ENCODE results near the gene MYBL2.
A peak's percentile ranks its signal among the peaks of the same experiment; 100 is the strongest.

Gene MYBL2

DNA sequence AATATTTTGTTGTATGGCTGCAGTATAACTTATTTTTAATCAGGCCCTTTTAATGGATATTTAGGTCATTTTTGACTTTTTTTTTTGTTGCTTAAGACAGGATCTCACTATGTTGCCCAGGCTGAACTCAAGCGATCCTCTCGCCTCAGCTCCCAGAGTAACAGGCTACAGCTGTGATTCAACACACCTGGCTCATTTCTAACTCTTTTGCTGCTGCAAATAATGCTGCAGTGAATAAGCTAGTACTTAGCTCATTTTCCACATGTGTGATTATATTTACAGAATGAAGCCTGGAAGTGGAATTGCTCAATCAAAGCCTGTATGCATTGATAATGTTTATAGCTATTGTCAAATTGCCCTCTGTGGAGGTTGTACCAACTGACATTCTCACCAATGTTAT is 58.8 kb downstream of the MYBL2 start:
- no peak for DNase-seq

DNA sequence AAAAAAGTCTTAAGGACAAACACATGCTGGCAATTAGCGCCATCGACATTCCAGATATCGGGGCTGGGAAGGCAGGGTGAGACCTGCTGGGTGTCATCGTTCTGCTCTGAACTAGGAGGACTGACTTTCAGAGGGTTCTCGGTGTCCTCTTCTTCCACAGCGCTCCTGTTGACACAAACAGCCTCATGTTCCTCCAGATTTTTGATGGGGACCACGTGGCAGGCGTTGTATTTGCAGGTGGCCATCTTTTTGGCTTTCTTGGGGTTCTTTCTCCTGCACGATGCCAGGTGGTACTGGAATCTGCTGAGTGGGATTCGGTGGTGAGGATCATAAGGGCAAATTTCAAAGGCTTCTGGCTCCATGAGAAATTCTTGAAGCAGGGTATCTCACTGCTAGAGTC is 59.4 kb downstream of the MYBL2 start:
- DNase-seq = no peak

DNA sequence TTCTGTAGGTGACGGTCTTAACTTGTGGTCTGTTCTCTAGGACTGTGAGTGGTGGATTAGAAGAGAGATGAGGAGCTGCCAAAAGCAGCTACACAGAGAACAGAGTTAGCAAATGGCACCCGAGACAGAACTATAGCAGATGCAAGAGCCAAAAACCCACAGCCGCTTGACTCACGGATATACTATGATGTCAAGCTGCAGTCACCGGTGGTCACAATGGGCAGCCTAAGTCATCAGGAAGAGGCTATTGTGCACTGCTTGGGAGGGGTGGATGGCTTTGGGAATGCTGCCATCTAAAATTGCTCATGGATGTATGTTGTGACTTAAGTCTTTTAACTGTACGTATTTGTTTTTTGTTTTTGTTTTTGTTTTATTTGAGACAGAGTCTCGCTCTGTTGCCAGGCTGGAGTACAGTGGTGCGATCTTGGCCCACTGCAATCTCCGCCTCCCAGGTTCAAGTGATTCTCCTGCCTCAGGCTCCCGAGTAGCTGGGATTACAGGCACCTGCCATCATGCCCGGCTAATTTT is 60.0 kb downstream of the MYBL2 start, which contains the start of gene GTSF1L:
Gene GTSF1L (minus strand): TSS at position 192 of the 528 bp plus-strand sequence. CDS start 308 bp downstream, outside the sequence.
- no peak for DNase-seq

DNA sequence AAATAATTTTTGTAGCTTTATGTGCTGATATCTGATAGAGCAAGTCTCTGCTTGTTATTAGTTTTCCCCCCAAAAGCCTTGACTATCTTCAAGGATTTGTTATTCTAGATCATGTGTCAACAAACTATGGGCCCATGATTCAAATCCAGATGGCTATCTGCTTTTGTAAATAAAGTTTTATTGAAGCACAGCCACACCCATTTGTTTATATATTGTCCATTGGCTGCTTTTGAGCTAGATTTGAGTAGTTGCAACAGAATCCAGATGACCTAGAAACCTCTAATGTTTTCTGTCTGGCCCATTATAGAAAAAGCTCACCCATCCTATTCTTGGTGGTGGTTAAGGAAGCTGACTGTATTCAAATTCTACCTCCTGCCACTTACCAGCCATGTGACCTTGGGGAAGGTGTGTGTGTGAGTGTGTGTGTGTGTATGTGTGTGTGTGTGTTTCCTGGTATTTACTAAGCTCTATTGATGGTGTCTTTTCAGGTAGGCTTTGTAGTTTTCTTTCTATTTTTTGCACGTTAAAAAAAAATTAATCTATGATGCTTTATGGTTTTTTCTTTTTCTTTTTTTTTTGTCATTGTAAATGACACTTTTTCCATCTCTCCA is 61.2 kb downstream of the MYBL2 start:
- DNase-seq = no peak

DNA sequence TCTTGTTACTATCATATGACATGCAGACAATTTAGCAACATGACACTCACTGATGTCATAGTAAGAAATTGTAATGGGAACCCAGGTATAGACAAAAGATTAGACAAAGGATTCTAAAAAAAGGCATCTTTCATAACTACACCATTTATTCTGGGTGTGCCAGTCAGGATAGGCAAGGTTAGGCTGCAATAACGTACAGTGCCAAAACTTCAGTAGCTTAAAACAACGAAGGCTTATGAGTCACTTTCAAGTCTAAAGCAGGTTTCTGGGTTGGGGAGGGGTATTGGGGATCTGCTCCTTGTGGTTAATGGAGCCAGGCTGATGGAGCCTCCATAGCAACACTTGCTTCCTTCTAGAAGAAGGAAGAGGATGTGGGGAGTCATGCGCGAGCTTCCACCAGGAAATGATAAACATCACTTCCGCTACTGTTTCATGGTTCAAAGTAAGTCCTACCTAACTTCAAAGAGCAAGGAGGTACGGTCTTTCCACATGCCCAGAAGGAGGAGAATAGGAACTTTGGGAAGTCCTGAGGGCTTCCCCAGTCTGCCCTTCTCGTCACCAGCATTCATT is 61.9 kb downstream of the MYBL2 start:
- no peak for DNase-seq

DNA sequence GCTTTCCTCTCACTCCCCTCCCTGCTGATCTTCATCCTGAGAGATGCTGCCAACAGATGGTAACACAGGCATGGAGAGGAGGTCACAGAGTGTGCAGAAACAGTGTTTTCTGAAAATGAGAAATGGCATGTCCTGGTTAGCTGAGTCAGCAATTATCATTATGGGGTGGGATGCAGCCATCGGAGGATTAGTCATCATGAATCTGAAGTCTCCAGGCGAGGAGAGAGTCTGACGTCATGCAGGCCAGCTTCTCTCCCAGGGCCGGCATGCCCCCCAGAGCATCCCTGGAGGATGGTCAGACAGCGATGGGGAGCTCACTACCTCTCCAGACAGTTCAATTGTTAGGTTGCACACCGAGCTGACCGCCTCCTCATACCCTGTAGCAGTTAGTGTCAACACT is 64.6 kb downstream of the MYBL2 start:
- DNase-seq = no peak

DNA sequence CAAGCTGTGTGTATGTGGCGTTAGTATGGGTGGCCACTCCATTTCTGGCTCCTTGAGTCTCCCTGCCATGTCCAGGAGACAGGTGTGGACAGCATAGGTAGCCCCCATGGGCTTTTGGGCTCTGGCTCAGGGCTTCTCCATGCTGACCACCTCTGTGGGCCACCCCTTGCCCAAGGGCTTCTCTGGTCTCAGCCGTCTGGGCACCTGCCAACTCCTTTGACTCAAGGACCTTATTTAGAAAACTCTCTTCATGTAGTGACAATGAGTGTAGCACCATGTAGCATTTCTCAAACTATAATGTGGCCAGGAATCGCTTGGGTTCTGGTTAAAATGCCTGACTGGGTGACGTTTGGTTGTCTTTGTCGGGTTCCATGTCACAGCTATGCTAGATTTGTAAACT is 65.0 kb downstream of the MYBL2 start:
- no peak for DNase-seq

DNA sequence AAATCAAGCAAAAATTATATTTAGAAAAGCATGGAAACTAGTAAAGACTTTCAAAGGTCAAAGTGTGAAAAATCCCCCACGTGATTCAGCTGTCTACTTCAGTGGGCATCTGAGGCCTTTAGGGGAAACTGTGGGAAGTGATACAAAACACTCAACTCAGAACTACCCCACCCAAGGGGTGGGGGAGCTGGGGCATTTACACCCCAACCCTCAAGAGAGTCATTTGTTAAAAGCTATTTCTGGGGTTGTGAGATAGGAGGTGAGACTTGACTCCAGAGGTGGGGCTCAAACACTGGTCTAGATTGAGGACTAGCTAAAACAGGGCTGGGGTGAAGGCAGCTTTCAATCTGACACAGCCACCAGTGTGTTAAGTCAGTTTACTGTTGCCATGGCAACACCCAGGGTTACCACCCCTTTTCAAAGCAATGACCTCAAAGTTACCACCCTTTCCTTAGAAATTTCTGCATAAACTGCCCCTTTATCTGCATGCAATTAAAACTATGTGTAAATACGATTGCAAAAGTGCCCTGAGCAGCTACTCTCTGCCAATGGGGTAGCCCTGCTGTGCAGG is 69.8 kb downstream of the MYBL2 start:
- DNase-seq = no peak

DNA sequence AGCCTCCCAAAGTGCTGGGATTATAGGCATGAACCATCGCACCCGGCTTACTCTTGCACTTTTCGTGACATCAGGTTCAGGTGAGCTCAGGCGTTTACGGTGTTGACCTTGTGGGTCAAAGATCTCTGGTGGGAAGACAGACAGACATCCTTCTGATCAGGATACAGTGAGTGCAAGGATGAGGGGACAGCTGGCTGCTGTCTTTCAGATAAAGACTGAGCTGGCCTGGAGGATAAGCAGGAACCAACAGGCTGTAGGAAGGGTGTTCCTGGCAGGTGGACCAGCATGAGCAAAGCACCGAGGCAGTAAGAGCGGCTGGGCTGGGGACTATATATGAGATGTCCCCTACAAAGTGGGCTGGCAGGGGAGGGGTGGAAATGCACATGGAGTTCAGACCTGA is 71.0 kb downstream of the MYBL2 start:
- no peak for DNase-seq

DNA sequence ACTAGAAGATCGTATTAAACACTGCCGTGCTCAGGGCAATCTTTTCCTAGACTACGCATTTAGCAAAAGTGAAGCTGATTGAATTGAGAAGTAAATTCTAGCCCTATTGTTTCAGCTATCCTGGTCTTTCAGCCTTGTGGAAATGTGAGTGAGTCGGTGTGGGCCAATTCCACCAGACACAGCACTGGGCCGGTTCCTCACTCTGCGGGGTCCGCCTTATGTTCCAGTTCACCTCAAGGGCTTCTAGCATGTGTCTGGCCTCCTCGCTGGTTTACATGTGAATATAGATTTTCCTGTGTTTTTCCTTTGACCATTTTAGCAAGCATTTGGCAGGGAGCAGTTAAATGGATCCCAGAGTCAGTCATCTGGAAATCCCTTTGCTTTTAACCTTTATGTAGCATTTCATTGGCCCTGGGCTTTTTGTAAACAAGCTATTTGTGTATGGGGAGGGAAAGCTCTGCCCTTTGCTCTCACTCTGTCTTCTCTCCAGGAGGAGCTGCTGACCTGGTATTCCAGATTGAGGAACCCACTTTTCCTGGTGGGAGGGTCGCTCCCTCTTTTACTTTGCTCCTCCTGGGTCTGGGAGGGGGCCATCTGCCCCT is 72.3 kb downstream of the MYBL2 start:
- no peak for DNase-seq

DNA sequence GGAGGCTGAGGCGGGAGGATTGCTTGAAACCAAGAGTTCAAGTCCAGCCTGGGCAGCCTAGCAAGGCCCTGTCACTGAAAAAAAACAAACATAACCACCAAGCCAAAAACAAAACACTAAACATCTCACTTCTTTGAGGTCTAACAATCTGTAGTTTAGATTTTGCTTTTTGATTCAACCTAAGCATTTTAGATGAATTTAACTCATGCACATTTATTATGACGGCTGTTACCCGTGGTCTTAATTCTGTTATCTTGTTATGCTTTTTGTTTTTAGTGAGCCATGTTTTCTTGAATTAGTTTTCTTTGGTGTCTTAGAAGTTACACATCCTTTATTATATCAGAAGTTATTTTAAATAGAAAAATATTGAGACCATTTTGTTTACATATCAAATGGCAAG is 73.7 kb downstream of the MYBL2 start:
- DNase-seq = no peak

DNA sequence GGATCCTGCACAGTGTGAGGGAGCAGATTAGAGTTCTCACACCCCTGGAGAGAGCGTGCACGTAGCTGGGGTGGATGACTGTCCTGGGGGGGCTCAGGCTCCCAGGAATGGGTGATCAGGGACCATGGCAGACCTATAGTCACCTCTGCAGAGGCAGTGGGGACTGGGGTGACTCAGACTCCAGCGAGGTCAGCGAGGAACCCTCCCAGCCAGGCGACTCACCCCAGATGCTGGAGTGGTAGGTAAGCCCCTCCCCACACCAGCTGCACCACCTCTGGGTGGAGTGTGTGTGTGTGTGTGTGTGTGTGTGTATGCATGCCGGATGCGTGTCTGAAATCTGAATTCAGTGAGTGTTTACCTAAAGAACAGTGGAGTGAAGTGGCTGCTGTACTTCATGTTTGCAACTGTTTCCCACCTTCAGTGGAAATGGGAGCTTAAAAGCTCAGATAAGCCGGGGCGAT is 77.3 kb downstream of the MYBL2 start:
- DNase-seq = no peak

DNA sequence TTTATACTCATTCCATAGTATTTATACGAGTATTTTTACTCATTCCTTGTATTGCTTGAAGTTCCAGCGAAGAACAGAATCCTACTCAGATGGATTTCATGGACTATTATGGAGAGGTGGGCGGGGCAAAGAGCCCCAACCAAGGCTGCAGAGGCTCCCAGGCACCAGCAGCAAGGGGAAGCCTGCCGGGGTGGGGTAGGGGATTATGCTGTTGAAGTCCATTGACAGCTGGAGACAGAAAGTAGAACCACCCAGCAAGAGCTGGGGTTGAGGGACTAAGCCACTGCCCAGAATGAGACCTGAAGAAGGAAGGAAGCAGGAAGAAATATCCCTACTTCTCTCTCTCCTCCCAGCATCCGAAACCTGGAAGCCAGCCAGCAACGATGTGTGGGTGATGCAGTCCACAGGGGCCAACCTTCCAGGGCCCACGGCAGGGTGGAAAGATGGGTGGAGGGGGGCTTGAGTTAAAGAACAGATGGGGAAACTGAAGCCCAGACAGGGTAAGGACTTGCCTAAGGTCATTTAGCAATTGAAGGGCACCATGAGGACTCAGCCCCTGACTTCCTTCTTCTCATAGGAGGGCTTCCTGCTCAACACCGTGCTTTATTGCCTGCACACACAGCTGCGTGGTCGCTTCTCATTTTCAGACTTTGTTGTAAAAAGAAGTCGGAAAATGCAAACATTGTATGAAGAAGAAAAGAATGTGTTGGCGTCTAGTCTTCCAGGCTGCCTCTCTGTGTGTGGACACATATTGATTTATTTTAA is 78.2 kb downstream of the MYBL2 start:
- no peak for DNase-seq

DNA sequence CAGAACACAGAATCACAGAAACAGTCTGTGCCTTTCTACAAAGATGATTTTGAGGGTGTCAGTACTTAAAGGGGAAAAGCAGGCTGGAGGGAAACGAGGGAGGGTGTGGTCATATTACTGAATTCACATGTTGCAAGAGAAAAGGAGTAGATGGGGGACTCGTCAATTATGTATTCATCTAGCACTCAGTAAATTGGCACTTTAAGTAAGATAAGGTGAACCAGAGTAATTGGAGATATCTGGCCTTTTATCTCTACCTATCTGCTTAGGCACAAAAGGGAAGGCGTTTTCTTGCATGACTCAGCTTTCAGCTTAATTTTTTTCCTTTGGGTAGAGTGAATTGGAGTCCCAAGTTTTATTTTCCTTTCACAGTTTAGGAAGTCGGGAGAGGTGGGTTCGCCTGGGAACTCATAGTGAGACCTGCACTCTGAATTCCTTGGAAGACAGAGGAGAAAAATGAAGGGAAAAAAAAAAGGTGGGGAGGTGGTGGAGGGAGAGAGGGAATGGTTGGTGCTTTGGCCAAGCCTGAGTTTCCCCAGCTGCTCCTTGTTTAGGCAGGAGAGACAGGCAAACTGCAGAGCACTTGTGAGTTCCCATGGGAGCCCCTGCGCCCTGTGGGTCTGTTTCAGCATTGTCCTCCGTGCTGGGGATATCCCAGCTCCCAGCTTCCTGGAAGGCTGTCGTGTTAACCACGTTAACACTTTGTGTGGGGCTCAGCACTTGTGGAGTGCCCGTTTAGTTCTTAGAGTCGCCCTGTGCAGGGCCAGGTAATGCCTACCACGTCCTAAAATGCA is 79.6 kb downstream of the MYBL2 start:
- no peak for DNase-seq

DNA sequence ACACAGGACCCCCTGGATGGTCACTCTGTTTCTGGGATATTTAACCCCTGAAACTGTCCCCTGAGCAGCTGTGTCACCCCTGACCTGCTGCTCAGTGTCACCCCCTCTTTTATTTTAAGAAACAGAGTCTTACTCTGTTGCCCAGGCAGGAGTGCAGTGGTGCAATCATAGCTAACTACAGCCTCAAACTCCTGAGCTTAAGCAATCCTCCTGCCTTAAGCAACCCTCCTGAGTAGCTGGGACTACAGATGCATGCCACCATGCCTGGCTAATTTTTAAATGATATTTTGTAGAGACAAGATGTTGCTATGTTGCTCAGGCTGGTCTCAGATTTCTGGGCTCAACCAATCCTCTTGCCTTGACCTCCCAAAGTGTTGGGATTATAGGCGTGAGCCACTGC is 81.4 kb downstream of the MYBL2 start:
- DNase-seq = no peak

DNA sequence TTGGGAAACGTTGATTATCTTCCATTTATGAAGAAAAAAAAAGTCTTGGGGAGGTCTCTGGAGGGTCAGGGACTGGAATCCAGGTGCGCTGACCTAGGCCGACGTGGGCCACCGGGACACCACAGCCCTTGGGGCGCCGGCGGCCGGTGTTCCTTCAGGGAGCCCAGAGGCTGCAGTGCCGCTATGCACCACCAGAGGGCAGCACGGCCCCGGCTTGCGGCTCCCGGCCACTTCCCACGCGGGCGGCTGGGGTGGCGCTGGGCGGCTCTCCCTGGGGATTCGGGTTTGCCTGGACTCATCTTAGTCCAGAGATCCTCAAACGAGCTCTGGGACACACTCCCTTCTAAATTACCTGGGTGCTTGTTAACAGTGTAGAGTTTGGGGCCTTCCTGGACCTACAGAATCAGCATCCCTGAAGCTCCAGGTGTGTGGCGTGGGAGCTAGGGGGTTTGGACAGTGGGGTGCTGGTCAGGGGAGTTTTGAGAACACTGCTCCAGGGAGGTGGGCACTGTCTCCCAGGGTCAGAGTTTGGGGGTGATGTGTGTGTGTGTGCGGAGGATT is 82.9 kb downstream of the MYBL2 start:
- peak; percentile 23 to 29 for DNase-seq

DNA sequence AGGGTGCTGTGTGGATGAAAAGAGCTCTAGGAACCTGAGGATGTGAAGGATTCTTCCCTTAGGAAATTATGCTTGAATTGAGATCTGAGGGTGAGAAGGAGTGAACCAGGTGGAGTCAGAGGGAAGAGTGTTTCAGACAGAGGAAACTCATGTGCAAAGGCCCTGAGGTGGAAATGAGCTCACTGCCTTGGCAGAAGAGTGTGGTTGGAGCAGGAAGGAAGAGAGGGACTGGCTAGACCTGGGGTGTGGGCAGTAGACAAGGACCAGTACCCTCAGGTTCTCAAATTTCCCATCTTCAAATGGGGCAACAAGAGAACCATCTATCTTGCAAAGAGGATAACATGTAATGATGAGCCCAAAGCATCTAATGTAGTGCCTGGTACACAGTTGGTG is 83.9 kb downstream of the MYBL2 start:
- no peak for DNase-seq

DNA sequence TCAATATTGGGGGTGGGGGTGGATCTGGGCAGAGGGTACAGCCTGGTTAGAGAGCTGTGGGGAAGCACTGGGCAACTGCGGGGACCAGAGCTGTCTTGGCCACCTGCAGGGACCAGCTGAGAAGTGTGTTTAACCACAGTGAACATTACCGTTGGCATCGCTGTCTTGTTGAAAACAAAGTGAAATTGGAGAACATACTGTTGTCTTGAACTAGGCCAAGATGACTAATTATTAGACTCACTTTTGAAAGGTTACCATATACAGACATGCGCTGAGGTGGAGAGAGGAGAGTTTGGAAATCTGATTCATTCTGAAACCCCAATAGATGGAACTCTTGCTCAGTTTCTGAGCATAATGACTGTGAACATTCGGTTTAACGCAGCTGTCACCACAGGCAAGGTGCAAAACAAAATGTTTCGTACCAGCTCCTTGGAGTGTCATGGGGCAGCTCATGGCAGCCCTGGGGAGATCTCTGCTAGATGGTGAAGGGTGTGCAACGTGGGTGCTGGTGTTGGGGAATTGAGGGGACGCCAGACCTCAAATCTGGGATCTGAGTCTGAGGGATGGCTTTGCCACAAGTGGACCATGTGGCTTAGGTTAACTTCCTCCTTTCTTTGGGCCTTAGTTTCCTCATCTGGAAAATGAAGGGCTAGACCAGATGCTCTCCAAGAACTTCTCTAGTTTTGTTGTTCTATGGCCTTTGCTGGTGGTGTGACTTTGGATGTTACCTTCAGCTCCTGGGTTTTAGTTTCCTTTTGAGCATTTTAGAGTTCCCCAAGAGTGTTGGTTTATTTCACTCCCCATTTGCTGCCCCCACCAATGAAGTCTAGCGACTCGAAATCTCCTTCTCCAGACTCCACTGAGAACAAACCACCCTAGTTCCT is 84.5 kb downstream of the MYBL2 start:
- DNase-seq = no peak

DNA sequence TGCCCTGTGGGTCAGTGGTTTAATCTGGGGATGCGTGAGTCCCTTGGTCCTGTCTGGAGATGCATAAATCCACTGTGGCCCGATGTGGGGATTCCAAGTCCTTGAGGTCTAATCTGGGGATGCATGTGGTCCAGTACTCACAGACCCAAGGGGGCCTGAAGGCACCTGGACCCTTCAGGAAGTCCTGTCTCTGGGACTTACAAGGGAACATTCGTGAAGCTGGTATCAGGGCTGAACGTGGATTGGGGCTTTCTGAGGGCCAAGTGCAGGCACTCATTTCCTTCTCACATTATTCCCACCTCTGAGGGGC is 85.1 kb downstream of the MYBL2 start:
- DNase-seq = no peak

DNA sequence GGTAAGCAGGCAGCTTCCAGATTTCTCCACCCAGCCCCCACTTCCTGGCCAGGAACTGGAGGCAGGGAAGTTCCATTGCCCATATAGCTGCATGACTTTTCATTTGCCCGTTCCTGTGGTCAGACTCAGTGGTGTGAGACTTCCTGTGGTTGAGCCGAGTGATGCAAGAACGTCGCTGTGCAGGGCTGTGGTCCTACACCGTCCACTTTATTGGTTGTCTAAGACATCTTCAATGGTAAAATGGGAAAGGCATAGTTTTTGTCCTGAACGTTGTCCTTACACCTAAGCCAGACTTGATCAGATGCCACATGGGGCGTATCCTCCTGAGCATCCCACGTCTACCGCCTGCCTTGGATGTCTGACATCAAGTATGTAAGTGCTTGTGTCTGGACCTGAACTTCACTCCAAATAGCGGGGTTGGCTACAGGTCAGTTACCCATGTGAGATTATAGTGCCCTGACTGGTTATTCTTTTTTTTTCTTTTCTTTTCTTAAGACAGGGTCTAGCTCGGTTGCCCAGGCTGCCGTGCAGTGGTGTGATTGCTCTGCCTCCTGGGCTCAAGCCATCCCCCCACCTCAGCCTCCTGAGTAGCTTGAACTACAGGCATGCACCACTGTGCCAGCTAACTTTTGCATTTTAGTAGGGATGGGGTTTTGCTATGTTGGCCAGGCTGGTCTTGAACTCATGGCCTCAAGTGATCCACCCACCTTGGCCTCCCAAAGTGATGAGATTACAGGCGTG is 85.8 kb downstream of the MYBL2 start:
- no peak for DNase-seq
